GM10266 (cell line): ENCODE measurements around the gene F3.

ENCODE experiments used
- DNase-seq: peaks from one replicate; pipeline ENCODE4 v3.0.0; 2012; ENCODE audit errors: extremely low spot score
- TF ChIP-seq, protein P1 (sequence below): IDR thresholded peaks from 2 replicates; pipeline ENCODE4 v1.5.1; 2012; ENCODE audit warnings: mild to moderate bottlenecking, low read depth; ENCODE audit not compliant: control insufficient read depth, insufficient read depth; ENCODE audit errors: missing control alignments

F3 gene

GRCh38 chr1:94490556-94490955 is 51.0 kb downstream of the F3 start:
- DNase-seq, result no peak
- TF ChIP-seq, protein P1, sequence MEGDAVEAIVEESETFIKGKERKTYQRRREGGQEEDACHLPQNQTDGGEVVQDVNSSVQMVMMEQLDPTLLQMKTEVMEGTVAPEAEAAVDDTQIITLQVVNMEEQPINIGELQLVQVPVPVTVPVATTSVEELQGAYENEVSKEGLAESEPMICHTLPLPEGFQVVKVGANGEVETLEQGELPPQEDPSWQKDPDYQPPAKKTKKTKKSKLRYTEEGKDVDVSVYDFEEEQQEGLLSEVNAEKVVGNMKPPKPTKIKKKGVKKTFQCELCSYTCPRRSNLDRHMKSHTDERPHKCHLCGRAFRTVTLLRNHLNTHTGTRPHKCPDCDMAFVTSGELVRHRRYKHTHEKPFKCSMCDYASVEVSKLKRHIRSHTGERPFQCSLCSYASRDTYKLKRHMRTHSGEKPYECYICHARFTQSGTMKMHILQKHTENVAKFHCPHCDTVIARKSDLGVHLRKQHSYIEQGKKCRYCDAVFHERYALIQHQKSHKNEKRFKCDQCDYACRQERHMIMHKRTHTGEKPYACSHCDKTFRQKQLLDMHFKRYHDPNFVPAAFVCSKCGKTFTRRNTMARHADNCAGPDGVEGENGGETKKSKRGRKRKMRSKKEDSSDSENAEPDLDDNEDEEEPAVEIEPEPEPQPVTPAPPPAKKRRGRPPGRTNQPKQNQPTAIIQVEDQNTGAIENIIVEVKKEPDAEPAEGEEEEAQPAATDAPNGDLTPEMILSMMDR, result no peak

GRCh38 chr1:94486990-94487389 is 54.6 kb downstream of the F3 start:
- DNase-seq, result no peak
- TF ChIP-seq, protein P1, result no peak

DNA sequence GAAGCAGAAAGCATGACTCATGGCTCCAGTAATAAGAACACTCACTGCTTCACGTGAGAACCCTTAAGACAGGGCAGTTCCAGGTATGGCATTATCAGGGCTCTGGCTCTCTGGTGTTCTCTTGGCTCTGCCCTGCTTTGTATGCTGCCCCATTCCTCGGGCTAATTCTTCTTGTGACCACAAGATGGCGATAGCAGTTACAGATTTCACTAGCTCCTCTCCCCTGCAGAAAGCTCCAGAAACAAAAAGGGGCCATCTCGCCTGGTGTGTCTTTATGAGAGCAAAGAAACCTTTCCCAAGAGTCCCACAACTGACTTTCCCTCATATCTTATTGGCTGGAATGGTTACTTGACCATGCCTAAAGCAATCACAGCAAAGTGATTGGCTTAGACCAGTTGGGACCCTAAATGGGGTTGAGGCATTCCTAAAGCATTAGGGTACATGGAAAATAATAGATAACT is 60.1 kb downstream of the F3 start:
- peak; percentile 35 for DNase-seq
- TF ChIP-seq, protein P1, result peak; percentile 83

DNA sequence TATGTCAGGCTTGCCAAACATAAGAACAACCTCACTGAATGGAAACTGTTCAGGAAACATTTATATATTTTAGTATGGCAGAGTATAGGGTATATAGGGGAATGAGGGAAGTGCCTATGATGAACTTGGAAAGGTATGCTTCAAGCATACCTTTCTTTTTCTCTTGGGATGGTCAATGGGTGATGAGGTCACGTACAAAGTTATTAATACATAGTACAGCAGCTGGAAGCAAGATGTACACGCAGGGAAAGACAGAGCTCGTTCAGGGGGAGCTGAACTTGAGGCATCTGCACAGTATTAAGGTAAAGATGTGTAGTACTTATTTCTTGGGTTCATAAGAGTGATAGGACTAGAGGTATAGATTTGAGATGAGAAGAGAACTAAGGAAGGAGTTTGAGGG is 61.9 kb downstream of the F3 start:
- no peak for DNase-seq
- TF ChIP-seq, protein P1, result no peak
